HG02571 (cell line): ENCODE measurements around the gene IRAK1BP1.
A peak's percentile ranks its signal among the peaks of the same experiment; 100 is the strongest.
"Not testable (repeated sequence)": the region's sequence is repeated elsewhere in the genome, so short reads cannot be mapped to it uniquely, and the experiment has no call there.

ENCODE experiments used
- ATAC-seq: cut with Tn5 transposase; IDR thresholded peaks from one replicate; pipeline ENCODE4 v1.9.1; 2021; ENCODE audit warnings: mild to moderate bottlenecking, moderate library complexity; ENCODE audit not compliant: unreplicated experiment

The IRAK1BP1 gene

GRCh38 chr6:78883651-78884050, 16.3 kb downstream of the IRAK1BP1 start:
- ATAC-seq: no peak

- ATAC-seq: not testable (repeated sequence)
Observed at GRCh38 chr6:78889901-78890300, 22.6 kb downstream of the IRAK1BP1 start.

GRCh38 chr6:78896227-78896626, 28.9 kb downstream of the IRAK1BP1 start:
- no peak for ATAC-seq

- no peak for ATAC-seq
Observed at GRCh38 chr6:78908621-78909020, 41.3 kb downstream of the IRAK1BP1 start.

GRCh38 chr6:78909391-78909790, 42.0 kb downstream of the IRAK1BP1 start:
- ATAC-seq: no peak

- ATAC-seq: no peak
Observed at GRCh38 chr6:78910010-78910409, 42.7 kb downstream of the IRAK1BP1 start.

- ATAC-seq: peak; percentile 67
Observed at GRCh38 chr6:78910591-78911171, 43.3 kb downstream of the IRAK1BP1 start.

- ATAC-seq: no peak
Observed at GRCh38 chr6:78911218-78911940, 44.0 kb downstream of the IRAK1BP1 start.

- no peak for ATAC-seq
Observed at GRCh38 chr6:78916411-78916810, 49.1 kb downstream of the IRAK1BP1 start.

GRCh38 chr6:78917788-78918187, 50.4 kb downstream of the IRAK1BP1 start:
- ATAC-seq: no peak

- not testable (repeated sequence) for ATAC-seq
Observed at GRCh38 chr6:78921168-78921567, 53.8 kb downstream of the IRAK1BP1 start.

- no peak for ATAC-seq
Observed at GRCh38 chr6:78925317-78925716, 58.0 kb downstream of the IRAK1BP1 start.

- ATAC-seq: no peak
Observed at GRCh38 chr6:78935553-78935952, 68.2 kb downstream of the IRAK1BP1 start.

GRCh38 chr6:78936515-78936914, 69.2 kb downstream of the IRAK1BP1 start:
- ATAC-seq: no peak

- ATAC-seq: no peak
Observed at GRCh38 chr6:78942446-78942845, 75.1 kb downstream of the IRAK1BP1 start.

GRCh38 chr6:78947529-78947928, 80.2 kb downstream of the IRAK1BP1 start:
- no peak for ATAC-seq

- ATAC-seq: no peak
Observed at GRCh38 chr6:78947962-78948361, 80.6 kb downstream of the IRAK1BP1 start.

GRCh38 chr6:78948785-78949184, 81.4 kb downstream of the IRAK1BP1 start:
- no peak for ATAC-seq

- ATAC-seq: no peak
Observed at GRCh38 chr6:78952362-78952761, 85.0 kb downstream of the IRAK1BP1 start.
